GM21737 (cell line): Measurements from ENCODE around the gene GRAMD2A.

Experiments
- ATAC-seq: cut with Tn5 transposase; IDR thresholded peaks from one replicate; pipeline ENCODE4 v1.9.1; 2021; ENCODE audit warnings: mild to moderate bottlenecking, moderate library complexity; ENCODE audit not compliant: unreplicated experiment

Gene GRAMD2A

GRCh38 chr15:72220687-72221086 is 23.1 kb upstream of the GRAMD2A start:
- ATAC-seq: no peak

DNA sequence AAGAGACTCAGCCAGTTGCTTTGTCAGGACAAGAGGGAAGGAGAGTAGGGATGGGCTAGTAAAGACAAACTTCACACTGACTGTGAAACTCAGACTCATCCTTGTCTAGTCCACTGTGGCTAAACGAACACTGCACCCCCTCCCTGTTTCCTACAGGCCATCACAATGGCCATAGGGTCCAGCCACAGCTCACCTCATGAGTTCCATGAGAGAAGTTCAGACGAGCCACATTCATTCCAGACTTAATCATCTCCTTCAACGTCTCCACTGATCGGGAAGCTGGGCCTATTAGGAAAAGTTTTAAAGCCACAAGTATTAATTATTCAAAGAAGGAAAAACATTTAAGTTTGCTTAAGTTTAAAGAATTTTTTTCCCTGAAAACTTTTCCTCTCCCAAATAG is 19.6 kb upstream of the GRAMD2A start:
- no peak for ATAC-seq

DNA sequence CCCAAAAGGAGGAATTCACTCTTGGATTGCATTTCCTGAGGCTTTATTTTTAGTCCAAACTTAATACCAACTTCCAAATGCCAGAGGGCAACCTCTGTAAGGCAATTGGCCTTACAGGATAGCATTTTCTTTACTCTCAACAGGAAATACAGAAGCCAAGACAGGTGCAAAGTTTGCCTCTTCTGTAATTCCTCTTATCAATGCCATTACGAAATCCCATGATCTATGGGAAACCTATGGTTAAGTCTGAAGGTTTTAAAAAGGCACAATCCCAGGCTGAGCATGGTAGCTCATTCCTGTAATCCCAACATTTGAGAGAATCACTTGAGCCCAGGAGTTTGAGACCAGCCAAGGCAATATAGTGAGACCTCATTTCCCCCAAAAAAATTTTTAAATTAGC is 18.5 kb upstream of the GRAMD2A start:
- ATAC-seq: no peak

DNA sequence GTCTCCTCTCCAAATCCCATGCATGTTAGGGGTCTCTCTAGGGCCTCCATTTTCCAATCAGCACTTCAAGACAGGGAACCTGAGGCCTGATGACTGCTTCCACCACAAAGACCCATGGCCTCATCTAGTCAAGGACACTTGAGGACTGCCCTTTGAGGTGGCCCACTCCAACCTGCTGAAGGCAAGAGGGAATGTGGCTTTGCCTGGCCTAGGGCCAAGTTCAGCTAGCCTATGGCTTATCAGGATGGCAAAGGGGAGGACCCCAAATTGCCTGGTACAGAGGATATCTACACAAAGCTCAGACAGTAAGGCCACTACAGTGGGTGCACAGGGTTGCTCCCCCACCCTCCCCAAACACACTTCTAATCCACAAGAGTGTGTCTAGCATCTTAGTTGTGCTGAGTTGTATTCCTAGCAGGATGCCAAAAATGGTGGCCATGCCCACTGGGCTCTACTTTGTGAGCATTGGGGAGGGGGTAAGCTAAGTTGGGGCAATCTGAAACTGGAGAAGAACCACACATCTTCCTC is 10.0 kb upstream of the GRAMD2A start:
- no peak for ATAC-seq

GRCh38 chr15:72206677-72207000 is 9.1 kb upstream of the GRAMD2A start:
- ATAC-seq: no peak

DNA sequence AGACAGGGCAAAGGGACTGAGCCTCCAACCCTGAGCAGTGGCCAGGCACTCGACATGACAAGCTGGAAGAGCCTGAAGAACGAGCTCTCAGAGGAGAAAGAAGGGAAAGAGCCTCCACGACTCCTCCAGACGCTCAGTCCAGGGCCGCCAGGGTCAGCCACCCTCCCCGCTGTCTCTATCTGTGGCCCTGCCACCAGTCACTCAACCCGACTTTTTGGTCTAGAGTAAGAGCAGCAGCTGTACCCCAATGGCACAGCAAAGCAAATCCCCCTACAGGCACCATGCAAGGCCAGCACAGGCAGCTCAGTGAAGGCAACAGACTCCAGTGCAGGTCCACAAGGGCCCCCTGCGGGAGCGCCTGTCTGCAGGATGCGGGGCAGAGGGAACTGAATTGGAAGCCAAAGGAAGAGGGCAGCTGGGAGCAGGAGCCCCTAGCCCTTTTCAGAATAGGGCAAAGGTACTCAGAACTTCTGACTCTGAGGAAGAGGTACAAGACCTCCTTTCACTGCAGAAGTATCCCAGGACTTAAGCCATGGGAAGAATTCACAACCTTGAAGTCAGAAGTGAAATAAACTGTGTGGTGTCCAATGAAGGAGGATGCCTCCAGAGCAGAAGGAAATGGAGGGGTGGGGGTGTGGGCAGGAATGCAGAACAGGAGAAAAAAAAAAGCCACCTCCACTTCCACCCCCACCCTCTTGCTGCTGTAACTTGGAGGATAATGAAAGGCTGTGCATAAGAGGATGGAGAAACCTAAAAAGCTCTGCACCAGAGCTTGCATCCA is 8.5 kb upstream of the GRAMD2A start:
- no peak for ATAC-seq

GRCh38 chr15:72205273-72205672 is 7.7 kb upstream of the GRAMD2A start:
- no peak for ATAC-seq

DNA sequence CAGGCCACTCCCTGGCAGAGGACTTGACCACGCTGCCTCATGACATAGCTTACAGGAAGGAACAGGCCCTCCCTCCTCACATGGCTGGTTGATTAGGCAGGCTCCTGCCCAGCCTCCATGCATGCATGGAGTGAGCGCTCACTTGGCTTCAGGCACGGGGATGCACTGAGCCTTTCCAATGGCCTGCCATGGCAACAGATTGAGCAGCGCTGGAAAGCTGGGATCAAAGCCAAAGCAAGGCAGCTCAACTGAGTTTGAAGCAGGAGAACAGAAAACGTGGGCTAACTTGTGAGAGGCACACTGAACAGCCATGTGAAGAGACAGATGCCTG is 5.9 kb upstream of the GRAMD2A start:
- no peak for ATAC-seq

DNA sequence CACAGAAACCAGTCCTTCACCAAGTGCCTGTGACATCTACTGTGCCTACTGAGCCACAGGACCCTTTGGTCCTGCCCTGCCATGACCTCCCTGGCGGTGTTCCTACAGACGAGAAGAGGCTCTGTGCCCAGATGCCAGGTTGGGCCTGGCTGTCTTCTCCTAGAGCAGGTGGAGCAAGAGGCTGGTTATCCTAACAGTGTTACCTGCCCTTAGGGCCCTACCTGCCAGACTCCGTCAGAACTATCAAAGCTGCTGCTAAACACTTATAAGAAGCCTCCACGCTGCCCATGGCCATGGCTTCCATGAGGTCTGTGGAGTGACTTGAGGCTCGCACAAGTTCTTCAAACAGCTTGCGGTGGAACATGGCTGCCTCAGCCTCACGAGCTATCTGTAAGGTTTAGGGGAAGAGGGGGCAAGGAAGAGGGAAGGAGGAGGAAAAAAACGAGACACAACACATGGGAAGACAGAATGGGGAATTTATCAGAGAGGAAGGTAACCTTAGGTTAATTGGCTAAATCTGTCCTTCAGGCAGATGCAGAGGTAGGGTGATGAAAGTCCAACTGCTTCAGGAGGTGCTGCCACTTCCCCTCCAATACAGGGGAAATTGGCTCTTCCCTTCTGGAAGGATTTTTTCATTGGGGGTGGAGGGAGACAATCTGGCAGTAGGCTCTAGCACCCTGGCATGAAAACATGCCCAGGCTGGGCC is 5.4 kb upstream of the GRAMD2A start:
- no peak for ATAC-seq

GRCh38 chr15:72202302-72202701 is 4.7 kb upstream of the GRAMD2A start:
- no peak for ATAC-seq

DNA sequence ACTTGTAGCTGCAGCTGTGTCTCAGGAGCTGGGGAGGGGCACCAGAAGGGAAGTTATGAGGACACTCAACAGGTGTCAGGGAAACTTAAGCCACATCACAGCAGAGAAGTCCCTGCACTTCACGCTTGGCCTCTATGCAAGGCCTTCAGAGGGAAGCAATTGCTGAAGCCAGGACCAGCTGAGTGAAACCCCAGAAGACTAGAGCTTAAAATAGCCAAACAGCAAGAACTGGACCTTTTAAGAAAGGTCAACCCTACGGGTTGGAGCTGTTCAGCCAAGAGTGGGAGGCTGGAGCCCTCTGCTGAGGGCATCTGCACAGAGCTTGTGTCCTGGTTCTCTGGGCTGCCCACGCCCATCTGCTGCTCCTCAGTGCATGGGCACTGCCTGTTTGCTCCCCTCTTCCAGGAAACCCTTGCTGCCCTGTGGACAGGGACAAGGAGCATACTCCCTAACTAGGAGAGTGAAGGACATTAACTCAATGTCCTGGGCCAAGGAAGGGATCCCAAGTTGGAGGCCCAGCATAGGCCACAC is 3.9 kb upstream of the GRAMD2A start:
- no peak for ATAC-seq

DNA sequence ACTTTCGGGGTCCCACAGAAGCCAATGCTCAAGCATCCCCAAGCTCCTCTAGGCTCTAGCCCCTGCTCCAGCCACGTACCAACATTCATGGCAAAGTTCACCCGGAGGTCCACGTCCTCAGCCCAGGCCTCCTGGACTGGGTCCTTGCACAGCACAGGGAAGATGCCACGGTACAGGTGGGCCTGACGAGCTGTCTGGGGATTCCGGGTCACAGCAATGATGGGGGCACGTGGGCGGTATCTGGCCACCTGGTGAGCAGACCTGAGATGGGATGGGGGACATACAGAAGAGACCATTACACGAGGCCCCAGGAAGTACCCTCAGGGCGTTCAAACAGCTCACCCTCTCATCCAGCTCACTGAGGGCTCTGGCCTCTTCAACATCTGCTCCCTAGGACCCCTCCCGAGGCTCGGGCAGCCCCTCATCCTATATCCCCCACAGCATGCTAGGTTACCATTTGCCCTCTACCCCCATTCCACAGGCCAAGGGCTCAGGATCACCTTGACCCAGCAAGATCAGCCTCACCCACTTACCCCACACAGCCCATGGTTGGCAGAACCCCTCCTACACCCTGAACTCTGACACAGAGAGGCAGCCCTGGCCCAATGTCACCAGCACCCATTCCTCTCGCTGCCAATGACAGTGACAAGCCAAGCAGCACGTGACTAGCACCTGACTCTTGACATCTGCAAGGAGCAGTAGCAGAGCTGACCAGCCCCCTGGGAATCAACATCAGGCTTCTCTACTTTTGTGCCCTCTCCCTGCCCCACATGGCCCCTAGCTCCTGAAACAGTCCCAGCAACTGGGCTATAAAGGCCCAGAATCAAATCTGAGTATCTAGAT is 3.0 kb upstream of the GRAMD2A start:
- no peak for ATAC-seq

- no peak for ATAC-seq
These were observed 2.2 kb upstream of the GRAMD2A start for GRCh38 chr15:72199721-72200212.

DNA sequence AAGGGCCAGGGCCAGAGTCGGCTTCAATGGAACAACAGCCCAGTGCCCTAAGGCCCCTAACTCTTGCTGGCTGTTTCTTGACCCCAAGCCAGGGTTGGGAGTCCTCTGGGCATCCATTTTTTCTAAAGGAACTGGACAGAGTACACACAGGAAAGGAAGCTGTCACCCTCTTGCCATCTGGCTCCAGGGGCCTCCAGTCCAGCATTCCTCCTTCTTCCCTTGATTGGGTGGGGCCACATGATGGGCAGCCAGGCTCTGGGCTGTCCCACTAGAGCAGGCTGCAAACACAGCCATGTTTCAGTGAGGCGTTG is 1.6 kb upstream of the GRAMD2A start:
- no peak for ATAC-seq

DNA sequence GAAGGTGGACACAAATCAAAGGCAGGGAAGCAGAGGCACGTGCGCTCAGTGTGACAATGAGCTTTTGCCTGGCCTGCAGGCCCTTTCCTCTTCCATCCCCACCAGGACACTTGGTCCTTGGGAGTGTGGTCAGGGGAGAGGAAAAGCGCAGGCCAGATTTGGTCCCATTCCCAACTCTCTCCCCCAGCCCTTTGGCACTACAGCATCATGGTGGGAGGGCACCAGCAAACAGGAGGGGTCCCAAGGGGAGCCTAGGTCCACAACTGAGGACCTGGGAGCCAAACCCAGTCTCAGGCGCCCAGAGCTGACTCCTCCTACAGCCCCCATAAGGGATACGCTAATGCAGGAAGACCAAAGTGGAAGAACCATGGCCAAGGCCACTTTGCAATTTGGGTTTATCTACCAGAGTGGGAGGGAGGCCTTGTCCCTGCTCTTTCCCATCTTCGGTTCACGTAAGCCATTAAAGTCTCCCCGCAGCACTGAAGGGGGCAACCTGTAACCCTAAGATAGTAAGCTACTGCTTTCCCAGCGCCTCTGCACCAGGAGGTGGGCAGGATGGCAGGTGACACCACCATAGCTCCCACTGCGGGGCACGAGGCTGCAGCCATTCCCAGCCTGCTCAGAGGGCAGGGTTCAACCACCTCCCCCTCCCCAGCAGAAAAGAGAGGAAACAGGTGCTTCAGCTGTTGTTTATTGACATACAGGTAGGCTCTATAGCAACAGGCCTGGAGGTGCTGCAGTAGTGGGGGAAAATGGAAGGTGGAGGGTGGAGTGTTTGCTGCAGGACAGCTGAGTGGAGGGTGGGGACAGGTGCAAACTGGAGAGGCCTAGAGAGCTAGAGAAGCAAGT is 993 bp upstream of the GRAMD2A start:
- ATAC-seq: no peak

- no peak for ATAC-seq
These were observed 537 bp downstream of the GRAMD2A start for GRCh38 chr15:72197041-72197459.

DNA sequence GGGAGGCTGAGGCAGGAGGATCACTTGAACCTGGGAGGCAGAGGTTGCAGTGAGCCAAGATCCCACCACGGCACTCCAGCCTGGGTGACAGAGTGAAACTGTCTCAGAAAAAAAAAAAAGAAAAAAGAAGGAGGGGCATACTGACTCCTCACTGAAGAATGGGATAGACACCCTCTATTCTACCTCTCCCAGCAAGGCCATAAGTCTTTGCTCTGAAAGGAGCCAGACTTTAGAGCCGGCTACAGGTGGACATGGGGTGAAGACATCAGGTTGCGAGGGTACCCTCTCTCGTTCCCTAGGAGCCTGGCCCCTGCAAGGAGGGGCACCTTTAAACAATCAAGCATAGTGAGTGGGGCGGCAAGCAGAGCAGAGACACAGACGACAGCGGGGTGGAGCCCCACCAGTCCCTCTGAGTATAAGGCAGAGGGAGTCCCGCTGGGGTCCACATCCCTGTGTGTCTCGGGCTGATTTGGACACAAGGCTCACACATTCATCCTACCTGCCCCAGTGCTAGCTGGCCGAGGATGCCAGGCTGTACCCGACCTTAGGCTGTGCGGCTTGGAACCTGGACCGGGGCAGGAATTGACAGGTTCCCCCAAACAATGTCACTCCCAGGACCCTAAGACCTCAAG is 1.1 kb downstream of the GRAMD2A start:
- ATAC-seq: no peak

GRCh38 chr15:72195101-72195511 is 2.5 kb downstream of the GRAMD2A start:
- no peak for ATAC-seq

- ATAC-seq: no peak
These were observed 3.7 kb downstream of the GRAMD2A start for GRCh38 chr15:72193836-72194396.

DNA sequence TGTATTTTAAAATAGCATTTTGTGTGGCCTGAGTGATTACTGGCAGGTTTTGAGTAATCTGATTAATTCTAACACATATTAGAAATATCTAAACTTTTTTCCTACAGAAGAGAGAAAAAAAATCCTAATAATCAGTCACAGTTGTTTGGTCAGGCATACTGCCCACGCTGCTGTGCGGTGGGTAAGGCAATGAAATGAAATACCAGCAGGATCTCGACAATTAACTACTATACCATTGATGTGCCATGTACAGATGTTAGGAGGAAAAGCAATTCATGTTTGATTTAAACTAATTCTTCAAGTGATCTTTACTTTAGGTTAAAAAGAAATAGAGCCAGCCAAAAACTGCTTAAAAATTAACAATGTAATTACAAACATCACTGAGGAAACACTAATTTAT is 5.2 kb downstream of the GRAMD2A start:
- ATAC-seq: no peak
